H1 (cell line): ENCODE measurements around the gene ST3GAL2.

Source experiments
- ASH2L ChIP-seq: fragments of 200-600, 300-600 bp; sonication (generic); IDR thresholded peaks from one replicate; pipeline ENCODE4 v1.7.1; 2017; ENCODE audit warnings: low read length
- ATF2 ChIP-seq: IDR thresholded peaks from 2 replicates; pipeline ENCODE4 v1.6.1; 2012; ENCODE audit warnings: low read length, inconsistent platforms
- ATF3 ChIP-seq: IDR thresholded peaks from 2 replicates; pipeline ENCODE4 v1.6.1; 2011; ENCODE audit warnings: low read depth, mild to moderate bottlenecking, low read length; ENCODE audit not compliant: insufficient read depth
- EGR1 ChIP-seq: IDR thresholded peaks from 2 replicates; pipeline ENCODE4 v1.6.1; 2011; ENCODE audit warnings: low read depth, low read length, borderline replicate concordance
- EP300 ChIP-seq, 2 experiments: IDR thresholded peaks; 1 replicate in 1 of 2; 2 replicates in 1 of 2; pipeline ENCODE4 v1.6.1; 2011 to 2012; ENCODE audit warnings: low read depth in 2 of 2, low read length in 2 of 2, mild to moderate bottlenecking in 2 of 2, borderline replicate concordance in 1 of 2, inconsistent platforms in 1 of 2, moderate library complexity in 1 of 2
- EZH2 ChIP-seq: fragments of 200-600 bp; sonication (generic); IDR thresholded peaks from 2 replicates; pipeline ENCODE4 v1.7.1; 2012; ENCODE audit warnings: low read depth, mild to moderate bottlenecking, moderate library complexity, low read length, inconsistent platforms; ENCODE audit not compliant: severe bottlenecking
- KDM1A ChIP-seq: fragments of 200-600, 300-600 bp; sonication (generic); IDR thresholded peaks from 2 replicates; pipeline ENCODE4 v1.7.1; 2016; ENCODE audit warnings: mild to moderate bottlenecking, low read length, borderline replicate concordance
- POLR2AphosphoS5 ChIP-seq: IDR thresholded peaks from 2 replicates; pipeline ENCODE4 v1.6.1; 2011; ENCODE audit warnings: low read depth, low read length
- TBP ChIP-seq: IDR thresholded peaks from 2 replicates; pipeline ENCODE4 v1.6.1; 2011; ENCODE audit warnings: low read depth, low read length, improper control_type of control experiment
- TCF12 ChIP-seq: IDR thresholded peaks from 2 replicates; pipeline ENCODE4 v1.6.1; 2011; ENCODE audit warnings: low read depth, mild to moderate bottlenecking, low read length
- TF ChIP-seq, protein P1 (sequence below), 3 experiments: IDR thresholded peaks; 1 replicate in 2 of 3; 2 replicates in 1 of 3; pipeline versions ENCODE4 v1.5.1 to v1.6.1; 2011; ENCODE audit warnings: low read length in 3 of 3, mild to moderate bottlenecking in 3 of 3, inconsistent platforms in 2 of 3, low read depth in 1 of 3, moderate library complexity in 1 of 3; ENCODE audit not compliant: insufficient read depth in 1 of 3; ENCODE audit errors: control extremely low read depth in 1 of 3

DNA sequence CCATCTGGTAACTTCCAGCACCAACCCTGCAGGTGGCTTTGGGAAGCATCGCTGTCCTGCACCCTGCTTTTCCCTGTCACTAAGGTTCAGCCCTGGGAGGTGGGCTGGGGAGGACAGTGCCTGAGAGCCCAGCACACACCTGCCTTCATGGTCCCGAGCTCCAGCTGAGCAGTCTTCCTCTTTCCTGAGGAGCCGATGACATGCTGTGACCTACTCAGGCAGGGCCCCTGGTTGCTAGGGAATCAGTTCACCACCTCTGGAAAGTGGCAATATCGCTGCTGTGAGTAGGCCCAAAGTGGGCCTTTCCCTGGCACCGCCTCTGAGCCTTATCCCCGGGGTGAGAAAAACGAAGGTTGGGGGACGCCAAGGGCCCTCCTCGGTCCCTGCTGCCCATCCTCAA is 17.9 kb downstream of the ST3GAL2 start:
- TF ChIP-seq, protein P1, sequence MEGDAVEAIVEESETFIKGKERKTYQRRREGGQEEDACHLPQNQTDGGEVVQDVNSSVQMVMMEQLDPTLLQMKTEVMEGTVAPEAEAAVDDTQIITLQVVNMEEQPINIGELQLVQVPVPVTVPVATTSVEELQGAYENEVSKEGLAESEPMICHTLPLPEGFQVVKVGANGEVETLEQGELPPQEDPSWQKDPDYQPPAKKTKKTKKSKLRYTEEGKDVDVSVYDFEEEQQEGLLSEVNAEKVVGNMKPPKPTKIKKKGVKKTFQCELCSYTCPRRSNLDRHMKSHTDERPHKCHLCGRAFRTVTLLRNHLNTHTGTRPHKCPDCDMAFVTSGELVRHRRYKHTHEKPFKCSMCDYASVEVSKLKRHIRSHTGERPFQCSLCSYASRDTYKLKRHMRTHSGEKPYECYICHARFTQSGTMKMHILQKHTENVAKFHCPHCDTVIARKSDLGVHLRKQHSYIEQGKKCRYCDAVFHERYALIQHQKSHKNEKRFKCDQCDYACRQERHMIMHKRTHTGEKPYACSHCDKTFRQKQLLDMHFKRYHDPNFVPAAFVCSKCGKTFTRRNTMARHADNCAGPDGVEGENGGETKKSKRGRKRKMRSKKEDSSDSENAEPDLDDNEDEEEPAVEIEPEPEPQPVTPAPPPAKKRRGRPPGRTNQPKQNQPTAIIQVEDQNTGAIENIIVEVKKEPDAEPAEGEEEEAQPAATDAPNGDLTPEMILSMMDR (IDR thresholded peaks at IDR 0.05; ENCODE audit: control extremely low read depth in 1 of 3, insufficient read depth in 1 of 3, low read depth in 1 of 3, low read length in 3 of 3): no peak
- TF ChIP-seq EZH2 (no peak), EGR1 (no peak), TBP (no peak), TCF12 (no peak), EP300 (IDR thresholded peaks at IDR 0.05; ENCODE audit: borderline replicate concordance in 1 of 2, low read depth in 2 of 2, low read length in 2 of 2) (no peak), ATF3 (no peak), KDM1A (no peak), POLR2AphosphoS5 (no peak), ASH2L (no peak), ATF2 (no peak)
